GM18951 (cell line): ENCODE measurements around the gene ACOXL.

Experiments
- POLR2A ChIP-seq: IDR thresholded peaks from 4 replicates; pipeline ENCODE4 v1.6.1; 2011; ENCODE audit warnings: mild to moderate bottlenecking; ENCODE audit not compliant: insufficient read length, insufficient read depth; ENCODE audit errors: extremely low read depth
- in situ Hi-C: fragments of 300-500 bp; cut with MboI; formaldehyde crosslinking; loops from one replicate; pipeline ENCODE4 v1.12.0; 2022; ENCODE audit warnings: low sequenced_read_pairs, mixed read lengths, inconsistent platforms; ENCODE audit not compliant: unreplicated experiment

The ACOXL gene

DNA sequence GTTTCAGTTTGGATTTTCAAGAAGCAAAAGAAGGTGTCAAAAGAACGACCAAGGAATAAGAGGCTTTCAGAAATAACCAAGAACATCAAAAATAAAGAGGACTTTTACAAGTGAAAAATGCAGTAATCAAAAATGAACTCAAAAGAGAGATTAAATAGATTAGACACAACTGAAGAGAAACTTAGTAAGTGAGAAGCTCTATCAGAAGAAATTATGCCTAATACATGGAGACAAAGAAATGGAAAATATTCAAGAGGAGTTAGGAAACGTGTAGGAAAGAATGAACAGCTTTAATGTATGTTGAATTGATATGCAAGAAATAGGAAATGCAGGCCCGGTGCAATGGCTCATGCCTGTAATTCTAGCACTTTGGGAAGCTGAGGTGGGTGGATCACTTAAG is 145.8 kb downstream of the ACOXL start:
- in situ Hi-C loops, result no loop called here
- TF ChIP-seq POLR2A, result no peak

GRCh38 chr2:110881908-110882307 is 149.5 kb downstream of the ACOXL start:
- TF ChIP-seq POLR2A, result no peak
- in situ Hi-C loops, result no loop called here

GRCh38 chr2:110883406-110883805 is 151.0 kb downstream of the ACOXL start:
- in situ Hi-C loops, result no loop called here

DNA sequence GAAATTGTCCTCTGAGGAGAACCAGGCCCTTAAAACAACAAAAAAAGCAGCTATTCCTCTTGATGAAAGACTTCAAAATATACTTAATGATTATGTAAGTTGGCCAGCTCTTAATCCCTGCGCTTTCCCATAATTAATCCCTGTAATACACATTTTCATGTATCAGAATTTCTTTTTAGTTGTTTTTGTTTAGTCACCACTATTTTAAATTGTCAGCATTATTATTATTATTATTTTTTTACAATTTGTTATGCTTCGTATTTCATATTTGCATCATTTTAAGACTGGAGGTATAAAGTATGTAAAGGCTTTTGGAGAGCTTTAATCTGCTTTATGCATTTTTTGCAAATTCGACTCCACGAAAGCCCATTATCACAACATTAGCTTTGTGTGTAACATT is 152.9 kb downstream of the ACOXL start:
- TF ChIP-seq POLR2A, result no peak
- in situ Hi-C loops, result no loop called here

More at GRCh38 chr2:110883406-110883805, 151.0 kb downstream of the ACOXL start:
- TF ChIP-seq POLR2A, result no peak

GRCh38 chr2:110886826-110887573 is 154.6 kb downstream of the ACOXL start:
- in situ Hi-C loops, result no loop called here
- no peak for TF ChIP-seq POLR2A

- in situ Hi-C loops, result no loop called here
- TF ChIP-seq POLR2A, result no peak
Observed at GRCh38 chr2:110888411-110888810, 156.0 kb downstream of the ACOXL start.

DNA sequence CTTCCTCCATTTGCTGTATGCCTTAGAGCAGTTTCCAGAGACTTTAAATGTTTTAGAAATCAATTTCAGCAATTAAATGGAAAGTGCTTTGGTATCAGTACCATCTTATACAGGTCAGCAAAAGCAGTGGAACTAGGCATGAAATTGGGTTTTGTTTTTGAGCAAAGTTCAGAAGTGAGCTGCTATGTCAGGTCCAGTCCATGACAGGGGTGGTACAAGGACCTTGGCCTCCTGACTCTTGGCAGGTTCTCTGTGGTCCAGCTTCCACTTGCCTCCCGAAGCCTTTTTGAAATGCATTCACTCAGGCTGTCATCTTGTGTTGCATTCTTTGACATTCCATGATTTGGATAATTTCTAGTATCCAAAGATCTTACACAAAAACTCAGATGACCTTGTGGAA is 159.3 kb downstream of the ACOXL start:
- TF ChIP-seq POLR2A, result no peak
- in situ Hi-C loops, result no loop called here

GRCh38 chr2:110896226-110896625 is 163.9 kb downstream of the ACOXL start:
- no peak for TF ChIP-seq POLR2A
- in situ Hi-C loops, result no loop called here

DNA sequence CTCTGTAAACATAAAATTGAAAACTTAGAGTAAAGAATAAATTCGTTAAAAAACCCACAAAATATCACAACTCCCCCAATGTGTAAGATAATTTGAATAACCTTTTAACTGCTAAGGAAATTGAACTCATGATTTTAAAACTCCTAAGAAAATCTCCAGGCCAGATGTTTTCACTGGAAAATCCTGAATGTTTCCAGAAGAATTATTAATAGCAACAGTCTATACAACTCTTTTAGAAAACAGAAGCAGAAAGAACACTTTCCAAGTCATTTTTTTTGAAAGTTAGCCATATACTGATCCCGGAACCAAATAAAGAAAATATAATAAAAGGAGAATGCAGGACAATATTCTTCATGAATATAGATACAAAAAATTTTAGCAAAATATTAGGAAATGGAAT is 165.6 kb downstream of the ACOXL start:
- in situ Hi-C loops, result no loop called here
- TF ChIP-seq POLR2A, result no peak

DNA sequence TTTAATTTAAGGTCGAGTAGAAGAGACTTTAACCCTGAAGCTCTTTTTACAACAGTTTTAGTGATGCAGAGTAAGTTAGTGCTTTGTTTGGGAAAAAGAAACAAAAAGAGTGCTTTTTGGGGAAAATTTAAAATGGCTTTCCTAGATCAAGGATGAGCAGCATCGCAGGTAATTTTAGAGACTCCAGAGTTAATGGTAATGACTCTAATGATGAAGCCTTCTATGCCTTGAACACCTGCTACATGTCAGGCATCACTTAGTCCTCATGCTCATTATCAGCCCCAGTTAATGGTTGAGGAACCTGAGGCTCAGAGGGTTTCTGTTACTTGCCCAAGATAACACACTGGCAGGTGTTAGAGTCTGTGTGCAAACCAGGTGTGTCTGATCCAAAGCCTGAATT is 167.8 kb downstream of the ACOXL start:
- in situ Hi-C loops, result no loop called here

DNA sequence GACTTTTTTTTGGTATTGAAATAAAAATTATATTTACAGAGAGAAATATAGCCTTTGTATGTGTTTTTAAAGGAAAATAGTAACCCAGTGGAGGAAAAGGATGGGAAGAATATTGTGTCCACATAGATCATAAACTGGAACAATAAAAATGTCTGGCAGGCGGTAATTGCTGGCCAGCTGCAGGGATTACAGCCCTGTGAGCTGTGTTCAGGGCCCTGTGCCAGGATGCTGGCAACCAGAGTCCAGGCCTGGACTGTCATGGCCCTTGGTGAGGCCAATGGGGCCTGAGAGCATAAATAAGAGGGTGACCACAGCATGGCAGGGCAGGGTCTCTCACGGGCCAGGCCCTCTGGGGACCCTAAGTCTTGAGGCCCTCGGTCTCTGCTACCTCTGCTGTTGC is 171.2 kb downstream of the ACOXL start:
- in situ Hi-C loops, result no loop called here
- TF ChIP-seq POLR2A, result no peak

More for the DNA sequence above, 167.8 kb downstream of the ACOXL start:
- TF ChIP-seq POLR2A, result no peak

DNA sequence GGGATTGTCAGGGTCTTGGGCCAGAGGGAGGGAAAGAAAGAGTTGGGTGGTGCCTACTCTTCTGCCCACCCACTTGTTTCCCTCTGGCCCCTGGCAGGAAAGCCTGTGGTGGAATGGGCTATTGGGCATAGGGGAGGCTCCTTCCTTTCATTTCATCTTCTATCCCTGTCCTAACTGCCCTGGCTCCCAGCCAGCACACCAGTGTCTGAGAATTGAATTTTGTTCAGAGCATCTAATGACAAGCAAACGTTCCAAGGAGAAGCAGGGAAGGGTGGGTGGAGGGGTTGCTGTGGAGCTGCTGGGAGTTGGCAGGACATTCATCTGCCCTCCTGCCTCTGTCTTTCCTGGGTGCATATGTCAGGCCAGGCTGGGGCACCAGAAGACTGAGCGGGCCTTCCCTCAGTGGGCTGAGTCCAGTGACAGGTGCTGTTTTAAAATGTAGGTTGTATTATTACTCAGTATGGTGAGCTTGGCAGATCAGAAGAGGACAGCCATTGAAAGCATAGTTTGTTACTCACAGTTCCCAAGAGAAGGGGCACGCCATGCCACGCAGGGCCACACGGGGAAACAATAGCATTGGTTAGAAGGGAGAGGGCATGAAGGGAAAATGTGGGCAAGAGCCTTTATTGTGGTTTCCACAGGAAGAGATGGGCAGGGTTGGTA is 171.9 kb downstream of the ACOXL start:
- in situ Hi-C loops, result no loop called here

DNA sequence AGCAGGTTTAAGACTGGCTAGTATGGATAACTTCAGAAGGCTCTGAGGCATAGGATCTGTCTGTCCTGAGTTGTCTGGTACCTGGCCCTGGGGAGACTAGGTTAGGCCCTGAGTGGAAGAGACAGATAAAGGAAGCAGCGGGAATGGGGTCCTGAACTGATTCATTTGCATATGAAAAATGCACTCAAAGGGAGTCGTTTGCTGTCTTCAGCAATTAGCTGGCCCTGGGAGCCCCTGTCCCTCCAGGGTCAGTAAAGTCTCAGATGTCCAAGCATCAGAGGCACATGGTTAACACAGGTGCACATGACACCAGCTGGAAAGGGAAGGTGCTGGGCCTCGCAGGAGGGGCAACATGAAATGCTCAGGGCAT is 172.4 kb downstream of the ACOXL start:
- in situ Hi-C loops, result no loop called here
- no peak for TF ChIP-seq POLR2A

More for the DNA sequence above, 171.9 kb downstream of the ACOXL start:
- TF ChIP-seq POLR2A, result no peak

- in situ Hi-C loops, result no loop called here
- TF ChIP-seq POLR2A, result no peak
Observed at GRCh38 chr2:110905217-110905616, 172.8 kb downstream of the ACOXL start.
